Measurements from ENCODE around the gene LRP1.
A peak's percentile ranks its signal among the peaks of the same experiment; 100 is the strongest.

The LRP1 gene

GRCh38 chr12:57211791-57212700 lies 83.8 kb downstream of the LRP1 start:
- no peak for ATAC-seq
- TF ChIP-seq GLIS3 (CRISPR knock-in tag; IDR thresholded peaks at IDR 0.05) (no peak), ISL1 (CRISPR knock-in tag; IDR thresholded peaks at IDR 0.05) (no peak), RARB (CRISPR knock-in tag; IDR thresholded peaks at IDR 0.05) (no peak), CSDC2 (CRISPR knock-in tag; IDR thresholded peaks at IDR 0.05) (no peak), ZFP30 (CRISPR knock-in tag; IDR thresholded peaks at IDR 0.05) (no peak), ZFP3 (CRISPR knock-in tag; IDR thresholded peaks at IDR 0.05) (no peak), ESRRG (CRISPR knock-in tag; IDR thresholded peaks at IDR 0.05) (no peak), ZNF70 (CRISPR knock-in tag; IDR thresholded peaks at IDR 0.05) (no peak), ZC3H10 (CRISPR knock-in tag; IDR thresholded peaks at IDR 0.05) (no peak), TOX (CRISPR knock-in tag; IDR thresholded peaks at IDR 0.05; ENCODE audit: borderline replicate concordance) (no peak), OSR1 (CRISPR knock-in tag; IDR thresholded peaks at IDR 0.05) (no peak), ZNF8 (CRISPR knock-in tag; IDR thresholded peaks at IDR 0.05) (no peak), SNAI2 (CRISPR knock-in tag; IDR thresholded peaks at IDR 0.05) (no peak)
- TF ChIP-seq, protein P1, sequence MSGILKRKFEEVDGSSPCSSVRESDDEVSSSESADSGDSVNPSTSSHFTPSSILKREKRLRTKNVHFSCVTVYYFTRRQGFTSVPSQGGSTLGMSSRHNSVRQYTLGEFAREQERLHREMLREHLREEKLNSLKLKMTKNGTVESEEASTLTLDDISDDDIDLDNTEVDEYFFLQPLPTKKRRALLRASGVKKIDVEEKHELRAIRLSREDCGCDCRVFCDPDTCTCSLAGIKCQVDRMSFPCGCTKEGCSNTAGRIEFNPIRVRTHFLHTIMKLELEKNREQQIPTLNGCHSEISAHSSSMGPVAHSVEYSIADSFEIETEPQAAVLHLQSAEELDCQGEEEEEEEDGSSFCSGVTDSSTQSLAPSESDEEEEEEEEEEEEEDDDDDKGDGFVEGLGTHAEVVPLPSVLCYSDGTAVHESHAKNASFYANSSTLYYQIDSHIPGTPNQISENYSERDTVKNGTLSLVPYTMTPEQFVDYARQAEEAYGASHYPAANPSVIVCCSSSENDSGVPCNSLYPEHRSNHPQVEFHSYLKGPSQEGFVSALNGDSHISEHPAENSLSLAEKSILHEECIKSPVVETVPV (CRISPR knock-in tag; IDR thresholded peaks at IDR 0.05): no peak

- no peak for TF ChIP-seq TSHZ2 (CRISPR knock-in tag; IDR thresholded peaks at IDR 0.05)
- no peak for TF ChIP-seq TOX (CRISPR knock-in tag; IDR thresholded peaks at IDR 0.05; ENCODE audit: borderline replicate concordance)
- no peak for ATAC-seq
Observed at GRCh38 chr12:57212701-57213057, 84.4 kb downstream of the LRP1 start.

DNA sequence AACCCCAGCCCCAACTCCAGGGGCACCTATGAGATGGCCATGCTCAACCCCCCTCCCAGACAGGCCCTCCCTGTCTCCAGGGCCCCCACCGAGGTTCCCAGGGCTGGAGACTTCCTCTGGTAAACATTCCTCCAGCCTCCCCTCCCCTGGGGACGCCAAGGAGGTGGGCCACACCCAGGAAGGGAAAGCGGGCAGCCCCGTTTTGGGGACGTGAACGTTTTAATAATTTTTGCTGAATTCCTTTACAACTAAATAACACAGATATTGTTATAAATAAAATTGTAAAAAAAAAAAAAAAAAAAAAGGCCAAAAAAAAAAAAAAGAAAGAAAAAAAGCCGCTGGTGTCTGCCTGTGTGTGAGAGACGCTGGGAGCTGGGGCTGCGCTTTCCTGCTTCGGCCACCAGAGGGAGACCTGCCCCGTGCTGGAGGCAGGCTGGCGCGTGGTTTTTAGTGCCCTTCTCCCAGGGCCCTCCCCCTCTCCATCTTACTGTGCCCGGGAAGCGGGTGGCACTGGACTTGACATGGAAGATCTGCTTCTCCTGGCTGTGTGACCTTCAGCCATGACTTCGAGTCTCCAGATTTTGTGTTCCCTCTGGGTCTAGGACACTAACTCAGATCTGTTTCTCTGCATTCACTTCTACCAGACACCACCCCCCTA lies 84.9 kb downstream of the LRP1 start:
- peak; percentile 83 for ATAC-seq
- TF ChIP-seq ZFP3 (CRISPR knock-in tag; IDR thresholded peaks at IDR 0.05) (no peak), OSR1 (CRISPR knock-in tag; IDR thresholded peaks at IDR 0.05) (no peak), ISL1 (CRISPR knock-in tag; IDR thresholded peaks at IDR 0.05) (no peak), CREB5 (CRISPR knock-in tag; IDR thresholded peaks at IDR 0.05; ENCODE audit: low read depth) (no peak), ZFP30 (CRISPR knock-in tag; IDR thresholded peaks at IDR 0.05) (no peak), ZNF70 (CRISPR knock-in tag; IDR thresholded peaks at IDR 0.05) (no peak), GLIS3 (CRISPR knock-in tag; IDR thresholded peaks at IDR 0.05) (no peak), ARNTL (CRISPR knock-in tag; IDR thresholded peaks at IDR 0.05; ENCODE audit: borderline replicate concordance, low read depth) (no peak), ESRRG (CRISPR knock-in tag; IDR thresholded peaks at IDR 0.05) (no peak), TOX (CRISPR knock-in tag; IDR thresholded peaks at IDR 0.05; ENCODE audit: borderline replicate concordance) (no peak), POU6F1 (CRISPR knock-in tag; IDR thresholded peaks at IDR 0.05; ENCODE audit: borderline replicate concordance, low read depth) (no peak), ZC3H10 (CRISPR knock-in tag; IDR thresholded peaks at IDR 0.05) (no peak), TCF4 (CRISPR knock-in tag; IDR thresholded peaks at IDR 0.05; ENCODE audit: borderline replicate concordance) (no peak), RARB (CRISPR knock-in tag; IDR thresholded peaks at IDR 0.05) (no peak), ZNF565 (CRISPR knock-in tag; conservative IDR thresholded peaks at IDR 0.05; ENCODE audit: low read depth) (no peak), SNAI2 (CRISPR knock-in tag; IDR thresholded peaks at IDR 0.05) (no peak), ZNF8 (CRISPR knock-in tag; IDR thresholded peaks at IDR 0.05) (no peak), BACH2 (CRISPR knock-in tag; IDR thresholded peaks at IDR 0.05; ENCODE audit: borderline replicate concordance) (no peak)
- TF ChIP-seq, protein P1 (CRISPR knock-in tag; IDR thresholded peaks at IDR 0.05): no peak
- TF ChIP-seq, protein P2, sequence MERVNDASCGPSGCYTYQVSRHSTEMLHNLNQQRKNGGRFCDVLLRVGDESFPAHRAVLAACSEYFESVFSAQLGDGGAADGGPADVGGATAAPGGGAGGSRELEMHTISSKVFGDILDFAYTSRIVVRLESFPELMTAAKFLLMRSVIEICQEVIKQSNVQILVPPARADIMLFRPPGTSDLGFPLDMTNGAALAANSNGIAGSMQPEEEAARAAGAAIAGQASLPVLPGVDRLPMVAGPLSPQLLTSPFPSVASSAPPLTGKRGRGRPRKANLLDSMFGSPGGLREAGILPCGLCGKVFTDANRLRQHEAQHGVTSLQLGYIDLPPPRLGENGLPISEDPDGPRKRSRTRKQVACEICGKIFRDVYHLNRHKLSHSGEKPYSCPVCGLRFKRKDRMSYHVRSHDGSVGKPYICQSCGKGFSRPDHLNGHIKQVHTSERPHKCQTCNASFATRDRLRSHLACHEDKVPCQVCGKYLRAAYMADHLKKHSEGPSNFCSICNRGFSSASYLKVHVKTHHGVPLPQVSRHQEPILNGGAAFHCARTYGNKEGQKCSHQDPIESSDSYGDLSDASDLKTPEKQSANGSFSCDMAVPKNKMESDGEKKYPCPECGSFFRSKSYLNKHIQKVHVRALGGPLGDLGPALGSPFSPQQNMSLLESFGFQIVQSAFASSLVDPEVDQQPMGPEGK (CRISPR knock-in tag; IDR thresholded peaks at IDR 0.05; ENCODE audit: borderline replicate concordance): no peak
